ENCODE measurements around the gene TSPAN15. TPM values are rescaled to one million over a fixed set of nuclear protein-coding genes. Genes with fewer than 3 reads are reported as not detected.
A peak's percentile ranks its signal among the peaks of the same experiment; 100 is the strongest.

The TSPAN15 gene
- total and polyA plus RNA-seq, 3 donors from 2014 or later = 29.7 to 37.5 (median 35.3) TPM

GRCh38 chr10:69451784-69452251 is 553 bp downstream of the TSPAN15 start:
- DNase-seq = no peak
- intact Hi-C loops (cut with DNase I; ENCODE audit: low total_unique reads) = no loop called here
- no peak for TF ChIP-seq CTCF (IDR thresholded peaks at IDR 0.05)
- TF ChIP-seq POLR2A (IDR thresholded peaks at IDR 0.05) = no peak
- Histone ChIP-seq H3K27ac (no peak overlapping the region), H3K4me3 (peak overlapping the region; percentile 48 to 67), H3K27me3 (no peaks in the 10 kb centered on the region), H3K4me1 (peaks cover 7% of the 10 kb centered on the region), H3K9me3 (no peaks in the 10 kb centered on the region), H3K36me3 (ENCODE audit: low read depth, missing control alignments) (no peaks in the 10 kb centered on the region)
- 9 to 14% methylated on average over 22 to 37 of the region's 38 CpGs for WGBS, 2 donors

- no peak overlapping the region for H3K4me3 ChIP-seq
- no peak for DNase-seq
- H3K27me3 ChIP-seq = no peaks in the 10 kb centered on the region
- 54 to 58% methylated on average over 6 of the region's 6 CpGs for WGBS, 2 donors
- intact Hi-C loops (cut with DNase I; ENCODE audit: low total_unique reads) = no loop called here
- TF ChIP-seq POLR2A (IDR thresholded peaks at IDR 0.05) (no peak), CTCF (IDR thresholded peaks at IDR 0.05) (no peak)
- no peaks in the 10 kb centered on the region for H3K36me3 ChIP-seq (ENCODE audit: low read depth, missing control alignments)
- H3K9me3 ChIP-seq = no peaks in the 10 kb centered on the region
- H3K27ac ChIP-seq = no peak overlapping the region
- peaks cover 7% of the 10 kb centered on the region for H3K4me1 ChIP-seq
Measured at GRCh38 chr10:69452676-69453415, 1.6 kb downstream of the TSPAN15 start.

GRCh38 chr10:69453795-69454194 is 2.5 kb downstream of the TSPAN15 start:
- H3K36me3 ChIP-seq (ENCODE audit: low read depth, missing control alignments) = no peaks in the 10 kb centered on the region
- H3K4me1 ChIP-seq = peaks cover 7% of the 10 kb centered on the region
- DNase-seq = no peak
- no peaks in the 10 kb centered on the region for H3K27me3 ChIP-seq
- no peak overlapping the region for H3K4me3 ChIP-seq
- H3K9me3 ChIP-seq = no peaks in the 10 kb centered on the region
- no peak overlapping the region for H3K27ac ChIP-seq
- intact Hi-C loops (cut with DNase I; ENCODE audit: low total_unique reads) = no loop called here
- no peak for TF ChIP-seq CTCF (IDR thresholded peaks at IDR 0.05)
- TF ChIP-seq POLR2A (IDR thresholded peaks at IDR 0.05) = no peak

GRCh38 chr10:69455006-69455763 is 3.9 kb downstream of the TSPAN15 start:
- H3K36me3 ChIP-seq (ENCODE audit: low read depth, missing control alignments) = no peaks in the 10 kb centered on the region
- H3K9me3 ChIP-seq = no peaks in the 10 kb centered on the region
- no peak for TF ChIP-seq POLR2A (IDR thresholded peaks at IDR 0.05)
- no peak for TF ChIP-seq CTCF (IDR thresholded peaks at IDR 0.05)
- 79 to 91% methylated on average over 10 of the region's 10 CpGs for WGBS, 2 donors
- peaks cover 3% of the 10 kb centered on the region for H3K4me1 ChIP-seq
- intact Hi-C loops (cut with DNase I; ENCODE audit: low total_unique reads) = no loop called here
- DNase-seq = no peak
- H3K27ac ChIP-seq = no peak overlapping the region
- H3K27me3 ChIP-seq = no peaks in the 10 kb centered on the region
- H3K4me3 ChIP-seq = no peak overlapping the region

All from testis (tissue), 3 donors.